Dermis microvascular lymphatic vessel endothelial cell (primary cell): Measurements from ENCODE around the gene FRK. TPM values are rescaled to one million over a fixed set of nuclear protein-coding genes. Genes with fewer than 3 reads are reported as not detected.
A peak's percentile ranks its signal among the peaks of the same experiment; 100 is the strongest.
"Not testable (repeated sequence)": the region's sequence is repeated elsewhere in the genome, so short reads cannot be mapped to it uniquely, and the experiment has no call there.

Experiments
- DNase-seq, 2 donors: peaks; one replicate each; pipeline versions ENCODE4 v3.0.0 to v3.0.0-alpha.2; 2010; ENCODE audit warnings: low read depth in 2 of 2
- total RNA-seq: library from RNA; depleted of rRNA; stranded (reverse); fragments of >200 nt; gene quantifications from 2 replicates; pipeline ENCODE4 v1.2.1, GENCODE V29; 2014

FRK gene, protein sequence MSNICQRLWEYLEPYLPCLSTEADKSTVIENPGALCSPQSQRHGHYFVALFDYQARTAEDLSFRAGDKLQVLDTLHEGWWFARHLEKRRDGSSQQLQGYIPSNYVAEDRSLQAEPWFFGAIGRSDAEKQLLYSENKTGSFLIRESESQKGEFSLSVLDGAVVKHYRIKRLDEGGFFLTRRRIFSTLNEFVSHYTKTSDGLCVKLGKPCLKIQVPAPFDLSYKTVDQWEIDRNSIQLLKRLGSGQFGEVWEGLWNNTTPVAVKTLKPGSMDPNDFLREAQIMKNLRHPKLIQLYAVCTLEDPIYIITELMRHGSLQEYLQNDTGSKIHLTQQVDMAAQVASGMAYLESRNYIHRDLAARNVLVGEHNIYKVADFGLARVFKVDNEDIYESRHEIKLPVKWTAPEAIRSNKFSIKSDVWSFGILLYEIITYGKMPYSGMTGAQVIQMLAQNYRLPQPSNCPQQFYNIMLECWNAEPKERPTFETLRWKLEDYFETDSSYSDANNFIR
- total RNA-seq: under 0.01 and 0.13 TPM in 2 replicates

DNA sequence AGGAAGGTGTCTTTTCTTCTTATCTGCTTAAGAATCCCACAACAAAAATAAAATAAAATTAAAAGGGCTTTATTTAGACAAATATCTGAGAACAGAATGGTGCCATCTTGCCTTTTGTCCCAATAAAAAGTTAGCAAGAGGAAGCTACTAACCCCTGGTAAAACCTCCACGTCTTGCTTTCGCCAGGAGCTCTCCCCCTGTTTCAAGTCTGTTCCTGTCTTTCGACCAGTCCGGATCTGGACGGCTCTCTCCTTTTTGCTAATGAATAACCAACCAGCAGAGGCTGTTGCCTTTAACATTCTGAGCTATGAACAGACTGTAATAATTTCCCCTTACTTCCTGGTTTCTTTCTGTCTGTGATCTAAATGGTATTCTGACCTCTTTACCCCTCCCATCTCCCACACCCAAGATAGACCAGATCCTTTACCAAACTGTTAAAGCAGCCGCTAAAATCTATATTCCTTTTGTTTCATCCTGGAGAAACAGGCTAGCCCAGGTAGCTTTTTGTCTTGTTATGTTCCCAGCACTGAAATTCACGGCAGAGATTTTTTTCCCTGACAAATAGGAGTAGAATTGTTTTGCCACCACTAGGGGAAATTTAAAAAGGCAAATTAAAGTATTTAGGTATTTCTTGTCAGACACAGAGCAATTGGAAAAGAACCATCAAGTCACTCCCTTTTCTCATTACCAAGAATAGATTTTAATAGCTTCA is at the start of gene FRK:
Gene FRK (minus strand): TSS at position 320 of the 712 bp plus-strand sequence. CDS start 580 bp downstream, outside the sequence.
- peak in 1 of 2 donors; percentile 8 for DNase-seq

DNA sequence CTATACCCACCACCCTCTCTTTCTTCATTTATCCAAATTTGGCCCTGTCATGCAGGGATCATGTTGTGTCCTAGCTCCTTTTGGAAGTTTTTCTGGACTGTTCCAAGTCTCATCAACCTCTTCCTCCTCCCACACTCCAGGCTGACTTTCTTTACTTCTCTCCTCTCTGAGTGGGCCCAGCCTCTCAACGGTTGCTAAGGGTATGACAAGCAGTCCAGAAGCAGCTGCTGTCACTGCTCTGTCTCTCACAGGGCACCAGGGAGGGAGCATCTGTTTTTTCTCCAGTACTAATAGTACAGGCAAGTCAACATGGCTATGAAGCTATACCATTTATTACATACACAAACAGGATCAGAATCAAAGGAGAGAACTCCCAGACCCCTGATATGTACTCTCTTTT is 48.1 kb upstream of the FRK start:
- no peak for DNase-seq

DNA sequence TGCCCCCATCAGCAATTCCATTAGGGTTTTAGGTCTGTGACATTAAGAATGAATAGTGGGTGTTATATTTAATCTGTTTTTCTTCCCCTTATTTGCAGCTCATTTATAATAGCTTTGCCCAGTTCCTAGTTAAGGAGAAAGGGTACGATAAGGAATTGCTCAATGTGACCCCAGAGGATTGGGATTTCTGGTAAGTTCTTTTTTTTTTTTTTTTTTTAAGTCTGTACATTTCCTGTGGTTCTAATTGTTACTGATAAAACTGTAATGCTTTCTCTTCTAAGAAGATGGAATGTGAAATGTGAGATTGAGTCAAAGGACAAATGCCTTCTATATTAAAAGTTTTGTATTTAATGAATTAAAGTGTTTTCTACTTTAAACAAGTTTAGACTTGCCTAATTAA is 45.5 kb upstream of the FRK start:
- no peak for DNase-seq

DNA sequence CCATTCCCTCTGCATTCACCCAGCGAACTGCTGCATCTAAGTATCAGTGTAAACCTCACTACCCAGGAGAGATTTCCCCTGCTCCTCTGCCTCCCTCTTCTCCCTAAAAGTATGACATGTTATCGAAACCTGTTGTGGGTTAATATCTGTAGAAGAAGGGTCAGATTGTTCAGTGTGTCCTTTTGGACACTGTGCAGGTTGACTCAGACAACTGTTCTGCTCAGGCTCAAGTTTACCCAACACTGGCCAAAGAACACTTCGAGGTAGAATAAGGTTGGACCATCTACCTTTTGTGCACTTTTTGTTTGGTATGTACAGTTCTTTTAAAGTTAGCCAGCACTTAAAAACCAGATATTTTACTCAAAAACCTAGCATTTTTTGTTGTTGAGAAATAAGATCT is 44.6 kb upstream of the FRK start:
- DNase-seq: no peak

DNA sequence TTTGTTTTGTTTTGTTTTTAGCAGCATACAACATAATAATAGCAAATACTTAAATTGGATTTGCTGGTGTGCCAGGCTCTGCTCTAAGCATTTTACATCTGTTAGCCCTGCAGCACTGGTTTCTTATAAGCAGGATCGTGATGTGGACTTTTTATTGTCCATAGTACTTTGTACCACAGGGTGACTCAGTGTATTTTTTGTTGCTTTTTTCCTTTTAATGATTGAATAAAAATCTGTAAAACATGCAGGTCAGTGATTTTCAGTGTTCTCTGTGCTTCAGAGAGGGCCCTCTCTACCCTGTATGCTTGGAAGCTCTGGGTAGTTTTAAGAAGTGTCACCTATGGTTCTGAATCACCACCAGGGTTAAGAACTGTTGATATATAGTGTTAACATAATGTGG is 43.9 kb upstream of the FRK start:
- no peak for DNase-seq

DNA sequence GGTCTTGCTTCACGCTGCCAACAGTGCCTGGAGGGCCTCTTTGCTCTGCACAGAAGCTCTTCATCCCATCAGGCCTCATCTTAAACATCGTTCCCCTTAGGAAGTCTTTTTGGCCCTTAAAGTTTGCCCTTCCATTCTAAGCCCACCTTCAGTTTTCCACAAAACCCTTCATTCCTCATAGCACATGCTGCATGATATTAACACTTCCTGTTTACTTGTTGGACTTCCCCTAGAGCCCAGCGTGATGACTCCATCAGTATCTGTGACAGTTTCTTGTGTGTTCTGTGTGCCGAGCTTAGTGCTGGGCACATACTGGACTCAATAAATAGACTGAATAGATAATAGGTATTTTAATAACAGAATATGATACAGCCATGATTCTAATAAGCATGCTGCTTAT is 42.2 kb upstream of the FRK start:
- no peak for DNase-seq

DNA sequence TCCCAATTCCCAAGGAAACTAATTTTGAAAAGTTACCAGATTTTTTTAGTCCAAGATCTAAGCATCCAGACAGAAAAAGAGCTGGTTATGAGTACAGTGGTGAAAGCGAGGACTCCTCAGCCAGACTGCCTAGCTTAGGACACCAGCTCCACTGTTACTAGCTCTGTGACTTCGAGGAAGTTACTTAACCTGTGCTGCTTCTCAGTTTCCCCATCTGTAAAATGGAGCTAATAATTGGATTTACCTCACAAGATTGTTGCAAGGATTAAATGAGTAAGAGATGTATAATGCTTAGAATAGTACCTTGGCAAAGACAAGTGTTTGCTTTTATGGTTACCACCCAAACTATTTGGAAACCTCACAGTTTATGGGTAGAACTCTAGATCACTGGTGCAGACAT is 41.1 kb upstream of the FRK start:
- DNase-seq: no peak

DNA sequence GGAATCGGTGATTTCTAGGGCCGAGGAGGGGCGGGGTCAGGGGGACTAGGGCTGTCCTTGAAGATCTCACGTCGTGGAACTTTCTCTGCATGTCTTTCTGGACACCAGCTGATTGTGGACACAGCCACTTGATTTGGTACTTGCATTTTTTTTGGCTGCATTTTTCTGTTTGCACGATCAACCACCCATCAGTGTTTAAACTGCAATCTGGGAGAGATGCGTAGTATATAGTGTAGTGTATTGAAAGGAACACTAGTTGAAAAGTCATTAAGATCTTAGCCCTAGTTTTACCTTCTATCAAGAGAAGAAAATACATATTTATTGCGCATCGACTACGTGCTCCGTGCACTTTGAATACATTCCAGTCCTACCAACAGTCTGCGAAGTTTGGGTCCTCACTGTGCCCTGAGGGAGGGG is 40.6 kb upstream of the FRK start:
- no peak for DNase-seq

DNA sequence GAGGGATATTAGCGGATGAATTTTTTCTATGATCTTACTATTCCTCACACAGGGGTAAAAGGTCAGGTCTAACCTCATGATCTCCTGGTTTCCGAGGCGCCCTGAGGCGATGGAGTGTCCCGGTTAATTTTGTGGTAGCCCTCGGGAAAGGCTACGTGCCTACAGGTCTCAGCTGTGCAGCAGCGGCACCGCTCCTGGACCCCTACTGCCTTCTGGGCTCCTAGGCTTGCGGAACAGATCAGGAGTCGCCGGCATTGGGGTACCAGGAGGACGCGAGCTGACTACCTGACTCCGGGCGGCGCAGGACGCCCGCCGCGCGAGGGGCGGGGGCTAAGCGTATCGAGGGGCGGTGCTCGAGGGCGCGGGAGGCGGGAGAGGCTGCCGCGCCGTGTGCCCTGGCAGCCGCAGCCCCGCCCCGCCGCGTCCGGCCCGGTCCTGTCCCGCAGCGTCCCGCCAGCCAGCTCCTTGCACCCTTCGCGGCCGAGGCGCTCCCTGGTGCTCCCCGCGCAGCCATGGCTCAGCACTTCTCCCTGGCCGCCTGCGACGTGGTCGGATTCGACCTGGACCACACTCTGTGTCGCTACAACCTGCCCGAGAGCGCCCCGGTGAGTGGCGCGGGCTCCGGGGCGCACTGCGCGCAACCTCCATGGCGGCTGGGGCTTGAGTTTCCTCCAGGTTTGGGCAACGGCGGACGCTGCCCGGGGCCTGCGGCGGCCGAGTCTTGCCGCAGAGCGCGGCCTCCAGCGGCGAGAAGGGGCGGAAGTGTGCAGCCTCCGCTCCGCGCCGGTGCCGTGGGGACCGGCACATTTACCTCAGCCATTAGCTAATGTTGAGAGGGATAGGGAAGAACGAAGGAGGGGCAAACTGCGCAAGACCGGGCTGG is 40.0 kb upstream of the FRK start, which contains the start of gene NT5DC1:
Gene NT5DC1 (plus strand): TSS at position 435 of the 883 bp plus-strand sequence. CDS start 78 bp downstream, at position 513.
- peak; percentile 23 to 78 for DNase-seq

DNA sequence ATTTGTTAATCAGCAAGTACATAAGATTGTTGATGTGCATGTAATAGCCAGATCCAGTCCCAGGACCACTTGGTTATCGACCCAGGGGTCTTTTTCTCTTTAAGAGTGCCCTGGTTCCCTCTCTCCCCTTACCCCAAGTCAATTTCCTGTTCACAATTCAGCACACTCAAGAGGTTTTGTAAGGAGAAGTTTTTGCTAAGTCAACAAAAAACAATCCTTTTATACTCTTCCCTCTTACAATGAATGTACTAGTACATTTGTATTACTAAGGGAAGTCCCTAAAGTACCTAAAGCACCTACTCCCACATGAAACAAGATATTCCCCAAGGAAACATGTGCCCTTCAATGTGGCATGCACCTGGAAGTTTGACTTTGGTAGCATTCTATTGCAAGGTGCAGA is 38.3 kb upstream of the FRK start:
- DNase-seq: no peak

DNA sequence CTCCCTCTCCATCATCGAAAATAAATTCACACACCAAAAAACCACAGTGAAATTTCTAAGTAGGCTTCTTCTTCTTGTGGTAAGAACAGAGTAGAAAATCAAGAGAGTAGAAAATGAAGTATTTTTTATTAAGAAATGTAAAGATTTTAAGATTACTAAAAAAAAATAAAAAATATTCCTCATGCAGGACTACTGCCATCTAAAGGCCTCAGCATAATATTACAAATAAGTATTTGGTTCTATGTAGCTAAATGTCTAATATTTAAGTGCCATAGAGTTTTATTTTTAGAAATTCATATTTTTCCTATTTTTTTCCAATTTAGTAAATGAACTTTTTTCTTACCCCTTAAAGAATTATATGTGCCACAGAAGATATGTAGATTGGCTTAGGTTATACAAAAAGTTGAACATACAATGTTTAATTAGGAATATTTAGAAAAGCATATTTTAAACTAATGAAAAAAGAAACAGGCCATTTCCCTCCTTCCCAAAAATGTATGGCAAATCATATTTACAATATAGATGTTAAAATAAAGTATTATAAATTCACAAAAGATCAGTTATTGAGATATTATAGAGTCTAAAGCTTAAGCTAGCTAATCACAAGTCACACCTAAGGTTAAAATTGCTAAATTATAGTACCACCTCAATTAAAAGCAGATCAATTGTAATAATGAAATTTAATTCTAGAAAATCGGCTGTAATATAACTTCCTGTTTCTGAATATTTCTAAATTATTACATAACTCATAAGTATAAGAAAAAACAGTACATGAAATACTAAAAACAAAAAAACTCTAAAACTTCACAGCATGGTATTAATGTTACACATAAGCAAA is 36.5 kb upstream of the FRK start:
- peak in 1 of 2 donors; percentile 17 for DNase-seq

DNA sequence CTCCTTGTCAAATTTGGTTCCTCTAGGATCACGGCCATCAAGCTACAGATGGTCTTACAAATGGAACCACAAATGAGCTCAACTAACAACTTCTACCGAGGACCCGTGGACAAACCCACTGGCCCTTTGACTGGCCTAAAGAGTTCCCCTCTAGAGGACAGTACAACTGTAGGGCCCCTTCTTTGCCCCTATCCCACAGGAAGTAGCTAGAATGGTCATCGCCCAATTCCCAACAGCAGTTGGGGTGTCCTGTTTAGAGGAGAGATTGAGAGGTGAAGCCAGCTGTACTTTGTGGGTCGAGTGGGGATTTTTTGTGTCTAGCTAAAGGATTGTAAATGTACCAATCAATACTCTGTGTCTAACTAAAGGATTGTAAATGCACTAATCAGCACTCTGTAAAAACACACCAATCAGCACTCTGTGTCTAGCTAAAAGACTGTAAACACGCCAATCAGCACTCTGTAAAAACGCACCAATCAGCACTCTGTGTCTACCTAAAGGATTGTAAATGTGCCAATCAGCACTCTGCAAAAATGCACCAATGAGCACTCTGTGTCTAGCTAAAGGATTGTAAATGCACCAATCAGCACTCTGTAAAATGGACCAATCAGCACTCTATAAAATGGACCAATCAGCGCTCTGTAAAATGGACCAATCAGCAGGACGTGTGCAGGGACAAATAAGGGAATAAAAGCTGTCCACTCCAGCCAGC is 35.5 kb upstream of the FRK start:
- DNase-seq: not testable (repeated sequence)

DNA sequence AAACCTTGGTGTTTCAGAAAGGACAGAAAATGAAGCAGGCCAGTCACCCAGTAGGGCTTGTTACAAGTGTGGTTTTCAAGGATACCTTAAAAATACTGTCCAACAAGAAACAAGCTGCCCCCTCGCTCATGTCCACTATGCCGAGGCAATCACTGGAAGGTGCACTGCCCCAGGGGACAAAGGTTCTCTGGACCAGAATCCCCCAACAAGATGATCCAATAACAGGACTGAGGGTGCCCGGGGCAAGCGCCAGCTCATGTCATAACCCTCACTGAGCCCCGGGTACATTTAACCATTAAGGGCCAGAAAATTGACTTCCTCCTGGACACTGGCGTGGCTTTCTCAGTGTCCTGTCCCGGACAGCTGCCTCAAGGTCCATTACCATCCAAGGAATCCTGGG is 33.4 kb upstream of the FRK start:
- no peak for DNase-seq

DNA sequence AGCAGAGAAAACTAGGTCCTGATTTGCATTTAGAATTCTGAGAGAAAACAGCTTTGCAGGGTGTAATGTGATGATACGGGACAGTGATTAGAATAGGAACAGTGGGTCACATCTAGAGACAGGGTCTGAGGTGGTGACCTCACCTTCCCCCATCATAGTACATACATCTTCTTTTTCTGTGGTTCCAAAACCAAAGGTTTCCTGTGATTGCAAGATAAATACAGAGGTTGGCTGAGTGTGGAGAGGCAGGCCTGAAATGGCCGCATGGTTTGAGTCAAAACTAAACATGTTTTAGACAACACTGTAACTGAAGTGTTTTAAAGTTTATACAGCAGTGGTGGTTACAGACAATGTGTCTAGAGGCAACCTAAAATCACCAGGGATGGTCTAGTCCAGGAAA is 29.6 kb upstream of the FRK start:
- DNase-seq: no peak

DNA sequence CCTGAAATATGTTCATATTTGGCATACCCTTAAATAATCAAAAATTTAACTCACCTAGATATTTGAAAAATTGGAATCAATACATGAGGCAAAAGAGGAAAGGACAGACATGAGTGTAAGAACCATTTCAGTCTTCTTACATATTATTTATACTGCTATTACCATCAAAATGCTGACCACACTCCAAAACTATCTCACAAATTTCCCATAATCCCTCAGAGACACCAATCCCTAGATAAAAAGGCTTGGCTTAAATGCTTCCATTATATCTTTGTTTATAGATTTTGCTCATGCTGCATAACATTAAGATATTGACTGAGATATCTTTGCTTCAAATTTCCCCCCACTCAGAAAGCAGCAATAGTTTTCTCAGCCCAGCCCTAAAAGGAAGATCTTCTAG is 28.3 kb upstream of the FRK start:
- no peak for DNase-seq

DNA sequence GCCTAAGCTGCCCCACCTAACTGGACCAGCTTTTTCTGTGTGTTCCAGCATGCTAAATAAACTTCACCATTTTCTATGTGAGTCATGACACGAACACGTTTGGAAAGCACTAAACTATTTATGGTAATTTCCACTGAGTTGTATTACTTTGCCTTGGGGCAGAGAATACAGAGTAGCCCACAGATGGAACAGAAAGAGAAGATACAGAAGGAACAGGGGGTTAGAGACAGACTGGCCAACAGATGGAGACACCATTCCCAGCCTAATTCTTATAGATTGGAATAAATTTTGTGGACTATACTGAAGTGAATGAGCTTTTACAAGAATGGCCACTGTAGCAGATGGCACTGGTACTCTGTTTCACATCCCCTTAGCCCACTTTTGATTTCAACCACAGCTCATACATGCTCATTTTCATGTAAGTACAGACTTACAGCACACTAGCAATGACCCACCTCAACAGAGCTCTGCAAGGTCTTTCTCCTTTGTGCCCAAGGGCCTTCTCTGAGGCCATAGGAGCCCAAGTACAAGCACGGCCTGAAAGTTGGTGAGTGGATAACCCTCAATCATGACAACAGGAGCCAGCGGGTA is 26.8 kb upstream of the FRK start:
- no peak for DNase-seq

DNA sequence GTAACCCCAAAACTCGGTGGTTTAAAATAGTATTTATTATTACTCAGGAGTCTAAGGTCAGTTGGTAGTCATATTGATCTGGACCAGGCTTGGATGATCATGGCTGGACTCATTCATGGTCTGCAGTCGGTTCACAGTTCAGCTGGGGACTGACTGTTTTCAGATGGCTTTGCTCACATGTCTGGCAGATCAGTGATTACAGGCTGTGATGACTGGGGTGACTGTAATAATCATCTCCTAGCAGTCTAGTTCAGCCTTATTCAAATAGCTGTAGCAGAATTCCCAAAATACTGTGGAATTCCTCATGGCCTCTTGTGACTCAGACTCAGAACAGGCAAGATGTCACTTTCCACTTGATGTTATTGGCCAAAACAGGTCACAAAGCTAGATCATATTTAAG is 23.6 kb upstream of the FRK start:
- no peak for DNase-seq

DNA sequence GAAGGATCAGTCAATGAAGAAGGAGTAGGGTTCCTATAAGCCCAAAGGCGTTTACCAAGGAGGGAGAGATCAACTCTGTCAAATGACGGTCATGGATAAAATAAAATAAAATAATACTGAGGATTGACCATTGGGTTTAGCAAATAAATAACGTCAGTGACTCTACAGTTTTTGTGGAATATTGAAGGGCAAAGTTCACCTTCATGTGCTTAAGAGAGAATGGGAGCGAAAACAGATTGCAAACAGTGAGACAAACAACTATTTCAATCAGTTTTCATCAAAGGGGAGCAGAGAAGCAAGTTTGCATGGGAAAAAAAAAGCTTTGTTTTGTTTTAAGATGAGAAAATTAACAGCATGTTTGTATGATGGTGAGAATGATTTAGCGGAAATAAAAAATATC is 22.4 kb upstream of the FRK start:
- no peak for DNase-seq

DNA sequence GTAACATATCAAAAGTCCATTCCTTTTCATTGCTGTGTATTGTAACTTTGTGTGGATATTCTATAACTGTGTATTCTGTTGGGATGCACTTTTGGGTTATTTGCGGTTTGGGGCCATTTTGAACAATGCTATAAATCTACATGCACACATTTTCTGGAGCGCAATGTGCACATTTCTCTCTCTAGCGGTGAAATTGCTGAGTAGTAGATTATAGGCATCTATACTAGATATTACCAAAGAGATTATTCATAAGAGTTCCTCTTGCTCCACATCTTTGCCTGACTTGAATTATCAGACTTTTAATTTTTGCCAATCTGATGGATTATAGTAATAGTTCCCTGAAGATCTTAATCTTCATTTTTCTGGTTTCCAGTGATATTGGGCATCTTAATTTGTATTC is 18.3 kb upstream of the FRK start:
- no peak for DNase-seq

DNA sequence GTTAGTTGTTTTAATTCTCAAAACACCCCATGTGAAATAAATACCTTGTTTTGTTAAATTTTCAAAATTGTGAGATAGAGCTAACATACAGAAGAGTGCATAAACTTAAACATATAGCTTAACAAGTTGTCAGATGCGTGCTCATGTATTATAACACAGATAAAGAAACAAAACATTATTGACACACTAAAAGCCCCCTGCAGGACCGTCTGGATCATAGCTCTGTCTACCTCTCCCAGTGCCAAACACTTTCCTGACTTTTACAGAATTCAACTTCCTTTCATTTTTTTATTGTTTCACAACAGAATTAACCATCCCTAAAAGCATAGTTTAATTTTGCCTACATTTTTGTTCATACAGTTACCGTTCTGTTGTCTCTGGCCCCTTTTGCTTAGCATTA is 17.8 kb upstream of the FRK start:
- DNase-seq: no peak
